Fibroblast of skin of scalp (primary cell): ENCODE measurements around the gene TMEM82.

Experiments
- DNase-seq: peaks from one replicate; pipeline ENCODE4 v3.0.0-alpha.2; 2013

Gene TMEM82

GRCh38 chr1:15788624-15789301 is 46.5 kb downstream of the TMEM82 start:
- peak; percentile 44 for DNase-seq

GRCh38 chr1:15796086-15796462 is 53.8 kb downstream of the TMEM82 start:
- no peak for DNase-seq
